ENCODE results near the gene GAB4.

Gene GAB4

GRCh38 chr22:16914006-16914405 is 94.0 kb downstream of the GAB4 start:
- Histone ChIP-seq H3K9me3 (ENCODE audit: control insufficient read depth in 2 of 2, low read length in 2 of 2) (no peaks in the 10 kb centered on the region), H3K36me3 (ENCODE audit: control insufficient read depth in 2 of 2, insufficient read depth in 2 of 2, low read length in 2 of 2) (no peaks in the 10 kb centered on the region), H3K4me1 (ENCODE audit: control insufficient read depth in 2 of 2, insufficient read depth in 2 of 2, low read length in 2 of 2) (no peaks in the 10 kb centered on the region), H3K9ac (ENCODE audit: low read depth in 1 of 2, low read length in 2 of 2) (no peak overlapping the region), H3K27ac (ENCODE audit: low read depth in 2 of 2, low read length in 2 of 2) (no peak overlapping the region), H3K27me3 (ENCODE audit: control insufficient read depth in 2 of 2, insufficient read depth in 2 of 2, low read length in 2 of 2) (peaks cover 0 to 5% of the 10 kb centered on the region in 2 donors), H3K4me3 (ENCODE audit: low read length in 2 of 2) (no peak overlapping the region)

DNA sequence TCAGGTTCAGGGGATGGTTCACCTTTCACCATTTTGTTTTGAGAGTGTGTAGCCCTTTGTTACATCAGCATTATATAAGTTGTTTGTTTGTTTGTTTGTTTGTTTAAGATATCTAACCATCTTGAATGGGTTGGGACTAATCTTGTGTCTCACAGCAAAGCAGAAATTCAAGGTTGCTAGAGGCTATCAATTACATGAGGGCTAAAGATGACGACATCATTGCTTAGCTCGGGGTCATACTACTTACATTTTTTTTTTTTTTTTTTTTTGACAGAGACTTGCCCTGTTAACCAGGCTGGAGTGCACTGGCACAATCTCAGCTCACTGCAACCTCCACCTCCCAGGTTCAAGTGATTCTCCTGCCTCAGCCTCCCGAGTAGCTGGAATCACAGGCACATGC is 95.7 kb downstream of the GAB4 start:
- no peaks in the 10 kb centered on the region for H3K4me1 ChIP-seq (ENCODE audit: control insufficient read depth in 2 of 2, insufficient read depth in 2 of 2, low read length in 2 of 2)
- H3K9ac ChIP-seq (ENCODE audit: low read depth in 1 of 2, low read length in 2 of 2), result no peak overlapping the region
- H3K27ac ChIP-seq (ENCODE audit: low read depth in 2 of 2, low read length in 2 of 2), result no peak overlapping the region
- no peak overlapping the region for H3K4me3 ChIP-seq (ENCODE audit: low read length in 2 of 2)
- no peaks in the 10 kb centered on the region for H3K36me3 ChIP-seq (ENCODE audit: control insufficient read depth in 2 of 2, insufficient read depth in 2 of 2, low read length in 2 of 2)
- H3K9me3 ChIP-seq (ENCODE audit: control insufficient read depth in 2 of 2, low read length in 2 of 2), result no peaks in the 10 kb centered on the region
- peaks cover 0 to 2% of the 10 kb centered on the region in 2 donors for H3K27me3 ChIP-seq (ENCODE audit: control insufficient read depth in 2 of 2, insufficient read depth in 2 of 2, low read length in 2 of 2)

Measured in mucosa of rectum (tissue), 2 donors.